Ascending aorta (tissue), 2 donors: ENCODE measurements around the gene UTS2R. TPM values are rescaled to one million over a fixed set of nuclear protein-coding genes. Genes with fewer than 3 reads are reported as not detected.

Experiments used
- DNase-seq, 2 donors: peaks; one replicate each; pipeline ENCODE4 v3.0.0-alpha.2; 2019; ENCODE audit warnings: low spot score in 2 of 2
- H3K27ac ChIP-seq, 2 donors: fragments of 200-600 bp; sonication (generic); one replicate each; pipeline ENCODE4 v1.5.1; 2016 to 2017; ENCODE audit warnings: mild to moderate bottlenecking in 1 of 2
- H3K27me3 ChIP-seq: fragments of 200-600 bp; sonication (generic); one replicate; pipeline ENCODE4 v1.5.1; 2017
- H3K36me3 ChIP-seq, 2 donors: fragments of 200-600 bp; sonication (generic); one replicate each; pipeline ENCODE4 v1.5.1; 2016
- H3K4me1 ChIP-seq, 2 donors: fragments of 200-600 bp; sonication (generic); one replicate each; pipeline ENCODE4 v1.5.1; 2016 to 2017; ENCODE audit warnings: mild to moderate bottlenecking in 1 of 2
- H3K4me3 ChIP-seq, 2 donors: fragments of 200-600 bp; sonication (generic); one replicate each; pipeline ENCODE4 v1.5.1; 2016 to 2017; ENCODE audit warnings: mild to moderate bottlenecking in 1 of 2
- H3K9me3 ChIP-seq, 2 donors: fragments of 200-600 bp; sonication (generic); one replicate each; pipeline ENCODE4 v1.5.1; 2016
- CTCF ChIP-seq, 3 experiments: fragments of 200-600 bp in 2 of 3; fragments of 450-650 bp in 1 of 3; sonication (generic) in 2 of 3; IDR thresholded peaks; one replicate each; pipeline ENCODE4 v1.5.1; 2016 to 2019; ENCODE audit warnings: antibody characterized with exemption in 3 of 3, mild to moderate bottlenecking in 1 of 3, moderate library complexity in 1 of 3
- intact Hi-C: fragments of 100-400 bp; cut with DNase I; formaldehyde crosslinking; loops from one replicate; pipeline ENCODE4 v1.15.1; 2023
- total RNA-seq: library from RNA; depleted of rRNA; stranded (reverse); fragments of >200 nt; gene quantifications from one replicate; pipeline ENCODE4 v1.1.0, GENCODE V29; 2016

Gene UTS2R
- total RNA-seq, 1 donor from 2014 or later: not detected

- intact Hi-C loops: loop anchor here (2.0 kb wide), 2 partner anchors 202 to 424 kb away; no protein-coding TSS in a partner anchor
- no peak for DNase-seq
- no peak for TF ChIP-seq CTCF (IDR thresholded peaks at IDR 0.05)
- Histone ChIP-seq H3K36me3 (no peaks in the 10 kb centered on the region), H3K4me1 (peaks cover 0 to 3% of the 10 kb centered on the region in 2 donors), H3K27ac (no peak overlapping the region), H3K9me3 (no peaks in the 10 kb centered on the region), H3K27me3 (no peaks in the 10 kb centered on the region), H3K4me3 (no peak overlapping the region)
Measured at GRCh38 chr17:82350182-82351030, 21.2 kb upstream of the UTS2R start.

- Histone ChIP-seq H3K27me3 (no peaks in the 10 kb centered on the region), H3K27ac (no peak overlapping the region), H3K36me3 (no peaks in the 10 kb centered on the region), H3K4me1 (peaks cover 6 to 10% of the 10 kb centered on the region in 2 donors), H3K4me3 (no peak overlapping the region), H3K9me3 (no peaks in the 10 kb centered on the region)
- no peak for TF ChIP-seq CTCF (IDR thresholded peaks at IDR 0.05)
- no peak for DNase-seq
- intact Hi-C loops: loop anchor here (2.0 kb wide), 2 partner anchors 202 to 424 kb away; no protein-coding TSS in a partner anchor
Measured at GRCh38 chr17:82351254-82351712, 20.3 kb upstream of the UTS2R start.

GRCh38 chr17:82351713-82352488 lies 19.7 kb upstream of the UTS2R start:
- DNase-seq: peak in 1 of 2 donors; percentile 92
- Histone ChIP-seq H3K9me3 (no peaks in the 10 kb centered on the region), H3K4me3 (no peak overlapping the region), H3K4me1 (peaks cover 7 to 10% of the 10 kb centered on the region in 2 donors), H3K27me3 (no peaks in the 10 kb centered on the region), H3K36me3 (no peaks in the 10 kb centered on the region), H3K27ac (no peak overlapping the region)
- peak in 2 of 3 experiments; percentile 94 to 96 for TF ChIP-seq CTCF (IDR thresholded peaks at IDR 0.05)
- intact Hi-C loops: loop anchor here (1.0 to 2.0 kb wide), 3 partner anchors 62 to 423 kb away; no protein-coding TSS in a partner anchor

GRCh38 chr17:82353484-82353883 lies 18.1 kb upstream of the UTS2R start:
- Histone ChIP-seq H3K9me3 (no peaks in the 10 kb centered on the region), H3K36me3 (no peaks in the 10 kb centered on the region), H3K4me3 (no peak overlapping the region), H3K27me3 (no peaks in the 10 kb centered on the region), H3K4me1 (peaks cover 7 to 10% of the 10 kb centered on the region in 2 donors), H3K27ac (no peak overlapping the region)
- intact Hi-C loops: no loop called here
- DNase-seq: no peak
- TF ChIP-seq CTCF (IDR thresholded peaks at IDR 0.05): no peak

- TF ChIP-seq CTCF (IDR thresholded peaks at IDR 0.05): no peak
- no peak overlapping the region for H3K27ac ChIP-seq
- H3K4me1 ChIP-seq: peaks cover 7 to 10% of the 10 kb centered on the region in 2 donors
- DNase-seq: no peak
- no peaks in the 10 kb centered on the region for H3K9me3 ChIP-seq
- H3K27me3 ChIP-seq: no peaks in the 10 kb centered on the region
- intact Hi-C loops: no loop called here
- no peaks in the 10 kb centered on the region for H3K36me3 ChIP-seq
- no peak overlapping the region for H3K4me3 ChIP-seq
Measured at GRCh38 chr17:82354804-82355308, 16.7 kb upstream of the UTS2R start.
